Germinal center (tissue), 1 donor: ENCODE measurements around the gene CEACAM16.

ENCODE experiments used
- DNase-seq: peaks from one replicate; pipeline ENCODE4 v3.0.0; 2012; ENCODE audit warnings: mixed read lengths, low spot score

Gene CEACAM16

GRCh38 chr19:44725251-44725650 is 26.3 kb downstream of the CEACAM16 start:
- DNase-seq: no peak

DNA sequence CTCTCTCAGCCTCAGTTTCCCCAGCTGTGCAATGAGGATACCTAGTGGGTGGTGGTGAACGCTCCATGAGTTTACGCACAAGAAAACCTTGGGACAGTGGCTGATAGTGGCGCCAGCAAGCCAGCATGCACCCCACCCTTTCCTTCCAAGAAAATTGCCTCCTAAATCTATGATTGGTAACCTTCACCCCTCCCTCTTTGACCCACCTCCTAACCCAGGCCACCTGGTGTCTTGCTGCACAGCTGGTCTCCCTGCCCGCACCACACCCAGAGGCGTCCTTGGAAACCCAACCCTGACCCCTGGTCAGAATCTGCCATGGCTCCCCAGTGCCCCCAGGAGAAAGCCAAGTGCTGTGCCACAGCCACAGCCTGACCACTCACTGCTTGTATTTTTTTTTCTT is 26.7 kb downstream of the CEACAM16 start:
- no peak for DNase-seq

- DNase-seq: no peak
Observed at GRCh38 chr19:44726465-44726864, 27.5 kb downstream of the CEACAM16 start.

- DNase-seq: no peak
Observed at GRCh38 chr19:44728178-44728577, 29.2 kb downstream of the CEACAM16 start.

- DNase-seq: no peak
Observed at GRCh38 chr19:44729516-44730033, 30.6 kb downstream of the CEACAM16 start.

GRCh38 chr19:44731081-44731480 is 32.1 kb downstream of the CEACAM16 start:
- DNase-seq: no peak

- DNase-seq: no peak
Observed at GRCh38 chr19:44731622-44732021, 32.7 kb downstream of the CEACAM16 start.

GRCh38 chr19:44732235-44733014 is 33.5 kb downstream of the CEACAM16 start:
- no peak for DNase-seq

DNA sequence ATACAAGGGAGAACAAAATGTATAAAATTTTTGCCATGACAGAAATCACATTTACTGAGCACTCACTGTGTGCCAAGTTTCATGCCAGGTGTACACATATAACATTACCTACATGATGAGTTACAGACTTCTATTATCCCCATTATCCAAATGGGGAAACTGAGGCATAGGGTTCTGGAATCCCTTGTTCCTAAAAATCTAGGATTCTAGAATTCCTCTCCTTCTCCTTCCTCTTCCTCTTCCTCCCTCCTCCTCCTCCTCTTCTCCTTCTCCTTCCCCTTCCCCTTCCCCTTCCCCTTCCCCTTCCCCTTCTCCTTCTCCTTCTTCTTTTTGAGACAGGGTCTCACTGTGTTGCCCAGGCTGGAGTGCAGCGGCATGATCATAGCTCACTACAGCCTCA is 35.4 kb downstream of the CEACAM16 start:
- DNase-seq: no peak

- DNase-seq: no peak
Observed at GRCh38 chr19:44735011-44735410, 36.1 kb downstream of the CEACAM16 start.

- no peak for DNase-seq
Observed at GRCh38 chr19:44737238-44738071, 38.5 kb downstream of the CEACAM16 start.

GRCh38 chr19:44738136-44738535 is 39.2 kb downstream of the CEACAM16 start:
- DNase-seq: no peak

DNA sequence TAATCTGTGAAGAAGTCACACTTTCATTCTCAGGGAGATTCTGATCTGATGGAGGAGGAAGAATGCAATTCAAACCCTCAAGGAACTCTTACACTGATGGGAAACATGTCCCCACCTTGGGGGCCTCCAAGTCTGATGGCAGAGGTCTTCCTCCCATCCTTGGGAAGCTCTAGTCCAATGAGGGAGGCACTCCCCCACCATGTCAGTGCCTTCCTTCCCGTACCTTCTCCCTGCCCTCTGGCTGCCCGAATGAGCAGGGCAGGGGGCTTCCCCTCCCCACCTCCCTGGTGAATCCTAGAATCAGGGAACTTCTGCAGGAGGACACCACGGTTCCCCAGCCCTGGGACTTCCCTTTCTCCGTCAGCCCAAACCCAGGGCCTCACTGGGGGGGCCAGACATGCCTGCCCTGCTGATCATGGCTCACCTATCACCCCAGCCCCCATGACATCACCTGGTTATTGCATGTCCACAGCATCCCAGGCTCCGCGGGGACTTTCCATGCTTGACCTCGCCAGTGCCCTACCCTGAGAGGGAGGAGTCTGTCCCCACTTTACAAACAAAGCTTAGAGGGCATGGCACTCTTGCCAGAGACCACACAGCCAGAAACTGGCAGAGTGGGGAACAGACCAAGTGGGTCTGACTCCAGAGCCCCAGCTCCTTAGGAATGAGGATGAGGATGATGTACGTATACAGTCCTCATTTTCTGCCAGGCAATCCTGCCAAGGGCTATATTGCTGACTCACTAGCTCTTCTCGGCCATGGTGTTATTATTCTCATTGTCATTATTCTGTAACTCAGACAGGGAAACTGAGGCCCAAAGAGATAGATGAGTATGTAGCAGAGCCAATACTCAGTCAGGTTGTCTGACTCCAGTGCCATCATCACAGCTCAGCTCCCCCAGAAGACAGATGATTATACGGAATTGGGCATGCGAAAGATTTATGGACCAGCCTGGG is 39.9 kb downstream of the CEACAM16 start:
- no peak for DNase-seq

- no peak for DNase-seq
Observed at GRCh38 chr19:44740351-44740824, 41.4 kb downstream of the CEACAM16 start.

DNA sequence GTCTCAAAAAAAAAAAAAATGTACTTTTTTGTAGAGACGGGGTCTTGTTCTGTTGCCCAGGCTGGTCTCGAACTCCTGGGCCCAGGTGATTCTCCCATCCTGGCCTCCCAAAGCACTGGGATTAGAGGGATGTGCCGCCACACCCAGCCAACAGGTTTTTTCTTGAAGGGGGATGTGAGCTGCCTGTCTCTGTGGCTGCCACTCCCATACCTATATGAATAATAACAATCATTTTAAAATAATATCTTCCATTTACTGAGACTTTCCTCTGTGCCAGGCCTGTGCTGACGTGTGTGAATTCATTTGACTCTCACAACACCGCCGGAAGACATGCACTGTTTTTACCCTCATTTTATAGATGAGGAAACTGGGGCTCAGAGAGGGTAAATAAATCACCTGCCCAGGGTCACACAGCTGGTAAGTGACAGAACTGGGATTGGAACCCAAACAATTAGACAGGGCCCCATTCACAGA is 42.3 kb downstream of the CEACAM16 start:
- DNase-seq: no peak

DNA sequence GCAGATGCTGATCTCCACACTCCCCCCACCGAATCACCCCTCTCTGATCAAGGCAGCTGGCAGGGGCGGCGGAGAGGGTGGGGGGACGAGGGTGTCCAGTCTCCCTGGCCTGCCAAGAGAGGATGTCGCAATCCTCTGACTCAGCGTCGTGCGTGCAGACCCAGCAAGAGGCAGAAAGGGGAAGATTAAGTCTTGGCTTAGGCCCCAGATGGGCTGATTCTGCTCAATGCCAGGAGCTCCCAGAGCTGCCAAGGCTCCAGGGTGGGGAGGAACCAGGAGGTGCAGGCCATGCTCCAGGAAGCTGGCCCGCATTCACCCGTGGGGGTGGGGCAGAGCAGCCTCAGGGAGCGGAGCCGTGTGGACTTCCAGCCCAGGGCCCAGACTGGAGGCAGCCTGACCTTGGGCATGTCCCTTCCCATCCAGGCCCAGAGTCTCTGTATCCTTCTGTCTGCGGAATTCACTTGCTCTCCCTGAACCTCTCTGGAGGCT is 42.9 kb downstream of the CEACAM16 start:
- no peak for DNase-seq

DNA sequence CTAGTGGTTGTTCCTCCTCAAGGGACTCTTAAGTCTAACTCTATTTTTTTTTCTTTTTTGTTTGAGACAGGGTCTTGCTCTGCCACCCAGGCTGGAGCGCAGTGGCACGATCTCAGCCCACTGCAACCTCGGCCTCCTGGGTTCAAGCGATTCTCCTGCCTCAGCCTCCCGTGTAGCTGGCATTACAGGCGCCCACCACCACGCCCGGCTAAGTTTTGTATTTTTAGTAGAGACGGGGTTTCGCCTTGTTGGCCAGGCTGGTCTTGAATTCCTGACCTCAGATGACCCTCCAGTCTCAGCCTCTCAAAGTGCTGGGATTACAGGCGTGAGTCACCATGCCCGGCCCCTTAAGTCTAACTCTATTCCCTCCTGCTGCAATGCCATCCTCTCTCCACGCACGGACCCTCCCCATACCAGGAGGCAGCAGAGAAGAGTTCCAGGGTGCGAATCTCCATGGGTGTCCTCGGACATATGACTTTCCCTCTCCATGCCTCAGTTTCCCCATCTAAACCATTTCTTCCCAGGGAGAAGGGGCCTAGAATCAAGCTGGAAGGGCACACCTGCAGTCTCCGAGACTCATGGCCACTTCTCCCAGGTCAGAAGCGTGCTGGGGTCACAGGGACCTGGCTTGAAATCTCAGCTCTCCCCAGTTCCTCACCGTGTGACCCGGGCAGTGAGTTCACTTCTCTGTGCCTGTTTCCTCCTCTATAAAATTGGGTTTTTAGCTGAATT is 43.5 kb downstream of the CEACAM16 start:
- no peak for DNase-seq

- DNase-seq: no peak
Observed at GRCh38 chr19:44744871-44745332, 46.0 kb downstream of the CEACAM16 start.

DNA sequence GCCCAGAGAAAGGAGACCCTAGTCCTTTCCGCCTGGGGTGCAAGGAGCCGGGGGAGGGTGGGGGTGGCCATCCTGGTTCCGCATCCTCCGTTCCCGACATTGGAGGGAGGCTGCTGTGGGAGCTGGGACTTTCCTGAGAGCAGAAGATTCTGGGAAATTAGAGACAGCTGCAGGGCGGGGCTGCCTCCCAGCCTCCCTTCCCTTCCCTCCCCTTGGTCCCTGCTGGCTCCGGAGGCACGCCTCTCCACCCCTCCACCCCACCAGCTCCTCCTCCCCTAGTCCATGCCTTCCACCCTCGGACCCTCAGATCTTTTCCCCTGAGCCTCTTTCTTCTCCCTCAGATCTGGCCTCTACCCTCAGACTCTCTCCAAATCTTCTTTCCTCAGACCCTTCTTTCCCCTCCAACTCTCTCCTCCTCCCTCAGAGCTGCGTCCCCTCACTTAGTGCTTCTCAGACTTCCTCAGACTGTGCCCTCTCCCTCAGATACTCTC is 46.4 kb downstream of the CEACAM16 start:
- DNase-seq: no peak

DNA sequence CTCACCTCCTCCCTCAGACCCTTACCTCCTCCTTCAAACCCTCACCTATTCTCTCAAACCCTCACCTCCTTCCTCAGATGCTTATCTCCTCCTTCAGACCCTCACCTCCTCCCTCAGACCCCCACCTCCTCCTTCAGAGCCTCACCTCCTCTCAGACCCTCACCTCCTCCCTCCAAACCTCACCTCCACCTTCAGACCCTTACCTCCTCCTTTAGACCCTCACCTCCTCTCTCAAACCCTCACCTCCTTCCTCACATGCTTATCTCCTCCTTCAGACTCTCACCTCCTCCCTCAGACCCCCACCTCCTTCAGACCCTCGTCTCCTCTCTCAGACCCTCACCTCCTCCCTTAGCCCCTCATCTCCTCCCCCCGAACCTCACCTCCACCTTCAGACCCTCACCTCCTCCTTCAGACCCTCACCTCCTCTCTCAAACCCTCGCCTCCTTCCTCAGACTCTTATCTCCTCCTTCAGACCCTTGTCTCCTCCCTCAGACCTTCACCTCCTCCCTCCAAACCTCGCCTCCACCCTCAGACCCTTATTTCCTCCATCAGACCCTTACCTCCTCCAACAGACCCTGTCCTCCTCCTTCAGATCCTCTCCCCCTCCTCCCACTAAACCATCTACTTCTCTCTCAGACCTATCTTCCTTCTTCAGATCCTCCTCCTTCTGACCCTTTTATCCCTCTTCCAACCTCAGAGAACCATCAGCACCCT is 47.1 kb downstream of the CEACAM16 start:
- no peak for DNase-seq
